Pancreas (tissue), 10 donors: ENCODE results near the gene ARIH2. TPM values are rescaled to one million over a fixed set of nuclear protein-coding genes. Genes with fewer than 3 reads are reported as not detected.

Experiments
- ATAC-seq, 4 donors: fragments of 200-7000 bp; cut with Tn5 transposase; one replicate each; pipeline versions ENCODE4 v1.8.0 to v1.9.1; 2020; ENCODE audit warnings: mild to moderate bottlenecking in 4 of 4, moderate library complexity in 4 of 4
- DNase-seq, 6 donors: peaks; one replicate each; pipeline ENCODE4 v3.0.0-alpha.2; 2020
- FAIRE-seq: peaks from 2 replicates; lab custom pipeline; 2012; peaks lifted over from hg19 to GRCh38; lab: Jason Lieb, UNC
- H3K27ac ChIP-seq, 4 donors: fragments of 200-600 bp; sonication (generic); 1 replicate in 3 of 4; 2 replicates in 1 of 4; pipeline versions ENCODE4 v1.5.0 to v1.8.0; 2020
- H3K27me3 ChIP-seq, 4 donors: fragments of 200-600 bp; one replicate each; pipeline ENCODE4 v1.8.0; 2021
- H3K36me3 ChIP-seq, 3 donors: fragments of 200-600 bp; sonication (generic) in 1 of 3; one replicate each; pipeline versions ENCODE4 v1.5.0 to v1.8.0; 2020 to 2021
- H3K4me1 ChIP-seq, 3 donors: fragments of 200-600 bp; one replicate each; pipeline ENCODE4 v1.8.0; 2021
- H3K4me3 ChIP-seq, 4 donors: fragments of 200-600 bp; sonication (generic) in 2 of 4; one replicate each; pipeline versions ENCODE4 v1.5.0 to v1.8.0; 2020 to 2021
- H3K9me3 ChIP-seq, 4 donors: fragments of 200-600 bp; one replicate each; pipeline ENCODE4 v1.8.0; 2021
- WGBS, 2 donors: extraction: QIAGEN DNeasy Blood & Tissue Kit; methylation state at CpG; one replicate each; pipeline ENCODE4 v1.1.7; 2013; 5-methylcytosine and 5-hydroxymethylcytosine counted together
- intact Hi-C, 3 donors: fragments of 100-400 bp; cut with DNase I; formaldehyde crosslinking; loops; one replicate each; pipeline versions ENCODE4 v1.11.1 to v1.14.2; 2022
- polyA plus RNA-seq, 2 donors: library from polyadenylated mRNA; stranded (reverse); fragments of 200-250 nt; gene quantifications; one replicate each; pipeline ENCODE4 v1.2.3, GENCODE V29; 2013
- total RNA-seq, 6 donors: library from RNA; stranded (reverse); fragmentation: NEBNext Ultra II Directional in 4 of 6; extraction: Animal tissue kit (Norgen Biotek cat#: 25700) in 4 of 6; gene quantifications; one replicate each; pipeline versions ENCODE4 v1.2.1 to v1.2.4, GENCODE V29; 2021 to 2023
- TF ChIP-seq, protein P1 (sequence below), 4 donors: fragments of 200-600 bp; sonication (generic) in 3 of 4; IDR thresholded peaks; one replicate each; pipeline versions ENCODE4 v1.5.0 to v1.8.0; 2021; ENCODE audit warnings: antibody characterized with exemption in 4 of 4
- donor health status: healthy with polysubstance abuse.
- donor health status: DM: no; HTN: no; CAD: no; lungs with moderate emphysema.
- donor health status: DM: no; HTN: no; CAD: no.
- donor health status: control.
- donor health status: control.
- donor health status: Bipolar disorder and iron deficiency.
- donor health status: DM: yes; HTN: yes; CAD: no.
- donor health status: DM: no; HTN: no; CAD: no.
- donor health status: DM: no; HTN: no; CAD: no.
- donor health status: DM: yes; HTN: yes; CAD: no.

ARIH2 gene
- total and polyA plus RNA-seq, 8 donors = 33.3 to 53.6 (median 41.6) TPM

DNA sequence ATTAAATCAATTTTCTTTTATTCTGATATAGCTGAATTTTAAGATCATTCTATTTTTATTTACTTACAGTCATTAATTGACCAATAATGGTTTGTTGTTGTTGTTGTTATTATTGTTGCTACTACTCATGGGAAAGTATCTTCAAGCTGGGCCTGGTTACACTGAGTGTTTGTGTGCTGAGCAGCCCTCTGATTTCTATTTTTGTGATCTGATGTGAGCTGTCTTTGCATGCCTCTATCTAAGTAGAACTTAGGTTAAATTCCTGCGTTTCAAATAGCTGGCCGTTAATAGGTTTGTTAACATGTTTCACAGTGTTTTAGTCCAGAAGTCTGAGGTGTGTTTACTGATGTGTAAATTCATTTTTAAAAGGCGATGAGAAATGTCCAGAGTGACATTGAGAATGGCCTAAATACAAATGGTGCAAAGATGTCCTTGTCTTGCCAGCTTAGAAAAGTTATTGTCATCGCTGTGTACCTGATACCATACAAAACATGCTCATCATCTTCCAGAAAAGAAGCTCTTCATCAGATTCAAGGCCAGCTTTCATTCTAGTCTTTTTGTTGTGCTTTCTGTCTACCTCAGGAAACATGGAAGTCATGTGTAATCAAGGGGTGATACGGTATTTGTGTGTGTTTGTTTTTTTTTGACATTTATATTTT lies 15.8 kb downstream of the ARIH2 start:
- FAIRE-seq (no peak), ATAC-seq (no peak), DNase-seq (no peak)
- 86 to 87% methylated on average over 5 of the region's 5 CpGs for WGBS, 2 donors
- intact Hi-C loops = no loop called here
- Histone ChIP-seq H3K9me3 (no peaks in the 10 kb centered on the region), H3K4me3 (no peak overlapping the region), H3K27me3 (no peaks in the 10 kb centered on the region), H3K27ac (no peak overlapping the region), H3K36me3 (peaks cover 0 to 8% (median 0%) of the 10 kb centered on the region in 3 donors), H3K4me1 (peaks cover 0 to 4% (median 1%) of the 10 kb centered on the region in 3 donors)
- TF ChIP-seq, protein P1, sequence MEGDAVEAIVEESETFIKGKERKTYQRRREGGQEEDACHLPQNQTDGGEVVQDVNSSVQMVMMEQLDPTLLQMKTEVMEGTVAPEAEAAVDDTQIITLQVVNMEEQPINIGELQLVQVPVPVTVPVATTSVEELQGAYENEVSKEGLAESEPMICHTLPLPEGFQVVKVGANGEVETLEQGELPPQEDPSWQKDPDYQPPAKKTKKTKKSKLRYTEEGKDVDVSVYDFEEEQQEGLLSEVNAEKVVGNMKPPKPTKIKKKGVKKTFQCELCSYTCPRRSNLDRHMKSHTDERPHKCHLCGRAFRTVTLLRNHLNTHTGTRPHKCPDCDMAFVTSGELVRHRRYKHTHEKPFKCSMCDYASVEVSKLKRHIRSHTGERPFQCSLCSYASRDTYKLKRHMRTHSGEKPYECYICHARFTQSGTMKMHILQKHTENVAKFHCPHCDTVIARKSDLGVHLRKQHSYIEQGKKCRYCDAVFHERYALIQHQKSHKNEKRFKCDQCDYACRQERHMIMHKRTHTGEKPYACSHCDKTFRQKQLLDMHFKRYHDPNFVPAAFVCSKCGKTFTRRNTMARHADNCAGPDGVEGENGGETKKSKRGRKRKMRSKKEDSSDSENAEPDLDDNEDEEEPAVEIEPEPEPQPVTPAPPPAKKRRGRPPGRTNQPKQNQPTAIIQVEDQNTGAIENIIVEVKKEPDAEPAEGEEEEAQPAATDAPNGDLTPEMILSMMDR (IDR thresholded peaks at IDR 0.05) = no peak

DNA sequence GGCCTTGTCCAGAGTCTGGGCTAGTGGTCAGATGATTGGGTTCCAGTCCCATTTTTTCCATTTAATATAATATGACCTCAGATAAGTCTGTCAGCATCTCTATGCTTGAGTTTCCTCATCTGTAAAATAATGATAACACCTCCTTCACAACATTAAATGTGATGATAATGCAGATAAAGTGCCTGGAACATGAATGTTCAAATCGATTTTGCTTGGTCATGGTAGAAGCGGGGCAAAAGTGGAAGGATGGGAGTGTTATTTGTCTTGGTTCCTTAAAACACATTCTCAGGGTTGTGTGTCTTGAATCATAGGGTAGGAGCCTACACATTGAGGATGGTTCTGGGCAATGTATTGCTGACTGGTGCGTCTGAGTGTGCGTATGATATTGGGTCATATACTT lies 16.9 kb downstream of the ARIH2 start:
- Histone ChIP-seq H3K27ac (no peak overlapping the region), H3K27me3 (no peaks in the 10 kb centered on the region), H3K4me3 (no peak overlapping the region), H3K36me3 (peaks cover 0 to 5% (median 0%) of the 10 kb centered on the region in 3 donors), H3K4me1 (no peaks in the 10 kb centered on the region), H3K9me3 (no peaks in the 10 kb centered on the region)
- no peak for ATAC-seq
- intact Hi-C loops = no loop called here
- DNase-seq = no peak
- no peak for FAIRE-seq
- TF ChIP-seq, protein P1 (IDR thresholded peaks at IDR 0.05) = no peak
- WGBS, 2 donors = 84 to 88% methylated on average over 4 of the region's 4 CpGs

DNA sequence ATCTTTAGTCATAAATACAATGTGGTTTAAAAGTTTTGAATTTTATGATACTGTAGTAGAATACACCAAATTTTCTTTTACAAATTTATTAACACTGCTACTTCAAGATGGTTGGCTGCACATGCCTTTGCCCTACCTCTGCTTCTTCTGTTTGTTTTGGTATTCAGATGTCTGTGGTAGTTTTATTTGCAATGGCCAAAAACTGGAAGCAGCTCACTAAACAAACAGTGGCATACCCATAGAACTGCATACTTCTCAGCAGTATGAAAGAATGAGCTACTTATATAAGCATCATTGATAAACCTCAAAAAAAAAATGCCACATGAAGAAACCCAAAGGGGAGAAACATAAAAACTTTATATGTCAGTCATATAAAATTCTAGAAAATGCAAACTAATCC lies 19.5 kb downstream of the ARIH2 start:
- Histone ChIP-seq H3K27me3 (no peaks in the 10 kb centered on the region), H3K9me3 (no peaks in the 10 kb centered on the region), H3K36me3 (peaks cover 0 to 4% (median 0%) of the 10 kb centered on the region in 3 donors), H3K4me1 (no peaks in the 10 kb centered on the region), H3K4me3 (no peak overlapping the region), H3K27ac (no peak overlapping the region)
- DNase-seq = no peak
- FAIRE-seq = no peak
- ATAC-seq = no peak
- intact Hi-C loops = no loop called here
- TF ChIP-seq, protein P1 (IDR thresholded peaks at IDR 0.05) = no peak

DNA sequence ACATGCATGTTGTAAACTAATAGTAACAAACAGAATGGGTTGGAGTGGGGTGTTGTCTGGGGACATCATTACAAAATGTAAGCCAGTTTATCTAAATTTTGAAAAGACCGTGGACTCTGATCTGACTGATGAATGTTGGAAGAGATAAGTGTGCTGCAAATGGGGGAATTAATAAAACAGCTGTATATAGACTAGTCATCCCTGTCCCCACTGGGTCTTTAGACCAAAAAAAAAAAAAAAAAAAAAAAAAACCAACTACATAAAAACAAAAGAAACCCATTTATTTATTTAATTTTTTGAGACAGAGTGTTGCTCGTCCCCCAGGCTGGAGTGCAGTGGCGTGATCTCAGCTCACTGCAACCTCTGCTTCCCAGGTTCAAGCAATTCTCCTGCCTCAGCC lies 20.0 kb downstream of the ARIH2 start:
- H3K4me1 ChIP-seq = no peaks in the 10 kb centered on the region
- TF ChIP-seq, protein P1 (IDR thresholded peaks at IDR 0.05) = no peak
- FAIRE-seq = no peak
- no peak for ATAC-seq
- no peak overlapping the region for H3K4me3 ChIP-seq
- no peaks in the 10 kb centered on the region for H3K9me3 ChIP-seq
- H3K27ac ChIP-seq = no peak overlapping the region
- H3K27me3 ChIP-seq = no peaks in the 10 kb centered on the region
- intact Hi-C loops = no loop called here
- DNase-seq = no peak
- peaks cover 0 to 3% (median 0%) of the 10 kb centered on the region in 3 donors for H3K36me3 ChIP-seq
- WGBS, 2 donors = 97 to 100% methylated on average over 3 of the region's 3 CpGs

DNA sequence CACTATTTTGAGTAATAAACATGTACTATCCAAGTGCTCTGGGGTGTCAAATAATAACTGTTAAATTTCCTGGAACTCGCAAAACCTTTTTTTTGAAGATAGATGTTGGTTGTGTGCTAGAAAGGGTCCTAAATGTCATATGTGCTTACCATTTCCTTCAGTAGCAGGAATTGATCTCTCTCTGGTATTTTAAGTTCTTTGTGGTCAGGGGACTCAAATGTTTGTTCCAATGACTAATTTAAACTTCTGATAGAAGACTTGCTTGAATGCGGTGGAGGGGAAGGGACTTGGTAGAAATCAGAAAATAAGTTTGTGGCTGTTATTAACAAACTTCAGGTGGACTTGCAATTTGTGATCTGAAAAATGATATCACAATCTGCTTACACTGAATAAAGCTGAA lies 26.8 kb downstream of the ARIH2 start:
- Histone ChIP-seq H3K4me3 (no peak overlapping the region), H3K4me1 (peaks cover 0 to 11% (median 0%) of the 10 kb centered on the region in 3 donors), H3K36me3 (peaks cover 0 to 4% (median 0%) of the 10 kb centered on the region in 3 donors), H3K9me3 (no peaks in the 10 kb centered on the region), H3K27ac (no peak overlapping the region), H3K27me3 (no peaks in the 10 kb centered on the region)
- intact Hi-C loops = no loop called here
- 91 to 97% methylated on average over 2 of the region's 2 CpGs for WGBS, 2 donors
- TF ChIP-seq, protein P1 (IDR thresholded peaks at IDR 0.05) = no peak
- DNase-seq = no peak
- no peak for ATAC-seq
- no peak for FAIRE-seq
